GM12865 (cell line): Measurements from ENCODE around the gene RAPGEF2.

Source experiments
- DNase-seq: peaks from one replicate; pipeline ENCODE4 v3.0.0; 2010; ENCODE audit warnings: low read depth
- H3K4me3 ChIP-seq: 2 replicates; pipeline ENCODE4 v1.5.1; 2011; ENCODE audit warnings: mild to moderate bottlenecking, low read depth, low read length, control low read depth
- CTCF ChIP-seq: IDR thresholded peaks from 2 replicates; pipeline ENCODE4 v1.5.1; 2011; ENCODE audit warnings: low read length, control low read depth, low read depth, inconsistent platforms; ENCODE audit not compliant: insufficient read depth; ENCODE audit errors: missing control alignments

The RAPGEF2 gene

GRCh38 chr4:159141193-159141592, 38.3 kb downstream of the RAPGEF2 start:
- no peak overlapping the region for H3K4me3 ChIP-seq
- no peak for DNase-seq
- TF ChIP-seq CTCF = no peak

GRCh38 chr4:159142241-159142640, 39.4 kb downstream of the RAPGEF2 start:
- TF ChIP-seq CTCF = no peak
- DNase-seq = no peak
- H3K4me3 ChIP-seq = no peak overlapping the region

- no peak overlapping the region for H3K4me3 ChIP-seq
- DNase-seq = no peak
- no peak for TF ChIP-seq CTCF
Observed at GRCh38 chr4:159142681-159143384, 40.0 kb downstream of the RAPGEF2 start.

- DNase-seq = no peak
- H3K4me3 ChIP-seq = no peak overlapping the region
- no peak for TF ChIP-seq CTCF
Observed at GRCh38 chr4:159143687-159144086, 40.8 kb downstream of the RAPGEF2 start.

- no peak for DNase-seq
- TF ChIP-seq CTCF = no peak
- H3K4me3 ChIP-seq = no peak overlapping the region
Observed at GRCh38 chr4:159144112-159144694, 41.3 kb downstream of the RAPGEF2 start.

GRCh38 chr4:159145318-159145991, 42.6 kb downstream of the RAPGEF2 start:
- H3K4me3 ChIP-seq = no peak overlapping the region
- no peak for DNase-seq
- no peak for TF ChIP-seq CTCF
